GM18520 (cell line): ENCODE data around the gene DNMT3A.

Experiments
- ATAC-seq: cut with Tn5 transposase; IDR thresholded peaks from one replicate; pipeline ENCODE4 v1.9.1; 2021; ENCODE audit not compliant: unreplicated experiment

Gene DNMT3A

DNA sequence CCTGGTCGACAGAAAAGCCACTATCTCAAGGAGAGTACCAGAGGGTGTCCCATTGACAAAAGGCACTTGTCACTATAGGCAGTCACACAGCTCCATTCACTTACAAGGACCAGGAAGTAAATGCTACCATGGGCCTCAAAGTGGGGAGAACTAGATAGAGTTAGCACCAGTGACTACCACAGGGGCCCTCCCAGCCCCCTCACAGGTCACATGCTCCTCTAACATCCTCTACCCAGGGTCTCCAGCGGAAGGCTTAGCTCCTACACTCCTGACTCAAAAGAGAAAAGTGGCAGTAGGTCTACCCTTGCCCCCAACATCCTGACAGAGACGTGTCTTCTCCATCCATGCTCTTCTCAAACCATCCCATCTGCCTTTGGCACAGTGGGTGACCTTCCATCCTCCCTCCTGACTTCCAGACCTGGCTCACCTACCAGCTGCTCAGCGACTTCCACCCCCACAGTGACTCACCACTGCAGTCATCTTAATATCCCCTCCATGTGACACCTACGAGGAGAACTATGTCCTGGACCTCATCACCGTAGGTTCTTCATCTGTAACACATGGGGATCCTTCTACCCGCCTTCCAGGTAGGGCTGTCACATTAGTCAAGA, 5.6 kb upstream of the DNMT3A start:
- ATAC-seq = no peak

DNA sequence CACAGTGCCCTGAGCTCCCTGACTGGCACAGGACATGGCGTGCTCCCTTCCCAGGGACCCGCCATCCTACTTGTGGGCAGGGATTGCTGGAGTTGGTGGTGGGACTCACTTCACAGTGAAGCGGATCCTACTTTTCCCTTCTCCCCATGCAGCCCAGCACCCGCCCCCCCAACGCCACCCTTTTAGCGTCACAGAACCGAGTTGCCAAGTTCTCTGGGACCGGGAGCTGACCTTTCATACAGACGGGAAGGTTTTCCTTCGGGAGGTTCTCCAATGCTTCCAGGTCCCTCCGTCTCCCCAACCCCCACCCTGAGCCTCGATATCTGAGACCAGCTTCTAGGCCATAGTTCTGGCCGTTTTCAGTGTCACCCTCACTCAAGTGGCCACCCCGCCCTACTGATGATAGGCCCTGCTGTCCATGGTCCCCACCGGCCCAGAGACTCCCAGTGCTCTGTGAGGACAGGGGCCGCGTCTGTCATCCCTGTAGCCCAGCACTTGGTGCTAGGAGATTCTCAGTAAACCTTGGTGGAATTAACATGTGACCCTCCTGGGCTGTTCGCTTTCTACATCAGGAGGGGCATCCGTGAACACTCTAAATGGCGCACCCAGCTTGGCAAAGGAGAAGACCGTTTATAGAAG, 1.6 kb upstream of the DNMT3A start:
- no peak for ATAC-seq

- ATAC-seq = peak; percentile 69
Observed at GRCh38 chr2:25342372-25343186, 854 bp upstream of the DNMT3A start.

GRCh38 chr2:25341011-25341727, 556 bp downstream of the DNMT3A start:
- ATAC-seq = peak; percentile 21

- ATAC-seq = no peak
Observed at GRCh38 chr2:25340181-25340921, 1.4 kb downstream of the DNMT3A start.

GRCh38 chr2:25339791-25340180, 1.9 kb downstream of the DNMT3A start:
- no peak for ATAC-seq

GRCh38 chr2:25339211-25339674, 2.5 kb downstream of the DNMT3A start:
- no peak for ATAC-seq

GRCh38 chr2:25338401-25338800, 3.3 kb downstream of the DNMT3A start:
- no peak for ATAC-seq

GRCh38 chr2:25337891-25338290, 3.8 kb downstream of the DNMT3A start:
- ATAC-seq = no peak

DNA sequence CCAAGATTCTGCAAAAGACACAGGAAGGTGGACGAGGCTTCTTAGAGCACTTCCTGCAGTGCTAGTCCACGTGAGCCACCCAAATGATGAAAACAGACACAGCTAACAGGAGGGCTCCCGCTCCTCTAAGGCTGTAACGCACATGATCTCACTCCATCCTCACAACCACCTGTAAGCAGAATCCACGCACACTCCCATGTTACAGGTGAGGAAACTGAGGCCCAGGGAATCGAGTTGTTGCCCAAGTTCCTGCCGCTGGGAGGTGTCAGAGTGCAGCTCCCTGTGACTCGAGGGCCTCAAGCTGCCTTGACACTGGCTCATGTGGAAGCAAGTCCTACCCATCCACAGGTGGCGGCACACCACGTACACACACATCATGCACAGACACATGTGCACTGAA, 4.4 kb downstream of the DNMT3A start:
- no peak for ATAC-seq

- no peak for ATAC-seq
Observed at GRCh38 chr2:25336383-25336841, 5.3 kb downstream of the DNMT3A start.

GRCh38 chr2:25335971-25336370, 5.8 kb downstream of the DNMT3A start:
- ATAC-seq = no peak

DNA sequence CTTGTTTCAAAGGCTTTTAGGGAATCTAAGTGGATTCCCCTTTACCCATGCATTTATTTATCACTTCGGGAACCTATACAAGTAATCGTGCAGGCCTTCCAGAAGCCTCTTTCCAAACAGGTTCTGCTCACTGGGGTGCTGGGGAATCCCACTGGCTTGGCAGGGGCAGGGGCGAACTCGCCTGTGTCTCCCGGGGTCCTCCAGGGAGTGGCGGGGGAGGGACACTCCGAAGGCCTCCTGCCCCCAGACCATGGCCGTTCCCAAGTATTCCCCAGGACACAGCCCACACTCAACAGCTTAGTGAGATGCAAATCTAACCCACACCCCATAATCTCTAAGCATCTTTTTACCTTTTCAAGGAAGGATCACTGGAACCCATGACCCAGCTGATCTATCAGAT, 6.5 kb downstream of the DNMT3A start:
- ATAC-seq = no peak

DNA sequence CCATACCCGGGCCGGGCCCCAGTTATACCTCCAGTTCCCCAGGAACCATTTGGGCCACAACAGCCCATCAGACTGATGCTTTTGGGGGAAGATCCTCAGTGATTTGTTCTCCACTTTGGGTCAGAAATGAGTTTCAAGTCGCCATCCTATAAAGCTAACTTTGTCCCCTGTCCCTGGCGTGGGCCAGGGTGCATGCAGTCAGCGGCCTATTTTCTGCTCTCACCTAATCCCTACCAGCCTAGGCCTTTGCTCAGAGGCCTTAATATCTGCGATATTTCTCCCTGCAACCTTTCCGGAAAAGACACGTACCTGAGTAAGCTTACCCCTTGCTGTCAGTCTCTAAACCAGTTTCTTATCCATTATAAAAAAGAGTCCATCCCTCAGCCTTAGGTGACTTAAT, 7.2 kb downstream of the DNMT3A start:
- no peak for ATAC-seq

DNA sequence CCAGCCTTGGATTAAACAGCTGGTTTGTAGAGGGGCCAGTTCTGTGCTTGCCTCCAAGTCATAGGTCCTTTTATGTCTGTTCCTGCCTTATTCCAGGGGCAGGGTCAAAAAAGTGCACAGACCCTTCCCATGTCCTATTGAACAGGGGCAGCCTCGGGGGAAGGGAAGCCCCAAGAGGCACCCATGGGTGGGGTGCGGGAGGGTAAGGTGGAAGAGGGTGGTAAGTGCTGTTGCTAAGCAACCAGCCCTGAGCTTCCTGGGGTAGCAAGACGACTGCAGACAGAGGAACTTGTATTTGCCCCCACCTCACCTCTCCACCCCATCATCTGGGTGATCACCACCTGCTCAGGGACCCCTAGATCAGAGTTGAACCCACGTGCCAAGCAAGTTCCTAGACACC, 7.7 kb downstream of the DNMT3A start:
- ATAC-seq = no peak

- ATAC-seq = no peak
Observed at GRCh38 chr2:25332571-25332970, 9.2 kb downstream of the DNMT3A start.

DNA sequence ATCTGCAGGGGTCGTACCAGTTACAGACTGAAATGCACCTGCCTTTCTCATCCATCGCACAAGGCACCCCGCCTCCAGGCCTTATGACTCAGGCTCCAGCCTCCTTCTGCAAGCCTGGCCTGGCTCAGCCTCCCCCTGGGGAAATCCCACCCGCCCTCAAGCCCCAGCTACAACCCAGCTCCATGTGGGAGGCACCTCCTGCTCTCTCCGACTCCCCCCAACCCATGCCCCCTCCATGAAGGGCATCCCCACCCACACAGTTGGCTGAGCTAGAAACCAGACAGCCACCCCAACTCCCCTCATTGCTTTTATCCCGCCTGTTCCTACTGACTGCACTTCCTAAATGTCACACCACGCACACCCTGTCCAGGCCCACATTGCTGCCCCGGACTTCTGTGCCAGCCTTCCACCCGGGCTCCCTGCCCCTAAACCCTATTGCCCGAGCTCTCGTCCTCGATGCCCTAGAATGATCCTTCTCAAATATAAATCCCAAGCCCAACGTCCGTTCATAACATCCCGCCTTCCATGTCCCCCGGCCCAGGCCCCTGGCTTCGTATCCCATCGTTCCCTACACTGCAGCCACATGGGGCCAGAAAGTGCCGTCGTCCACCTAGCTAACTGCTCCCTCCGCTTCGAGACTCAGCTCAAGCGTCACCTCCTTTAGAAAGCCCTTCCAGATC, 9.9 kb downstream of the DNMT3A start:
- ATAC-seq = no peak

- no peak for ATAC-seq
Observed at GRCh38 chr2:25330937-25331336, 10.8 kb downstream of the DNMT3A start.

DNA sequence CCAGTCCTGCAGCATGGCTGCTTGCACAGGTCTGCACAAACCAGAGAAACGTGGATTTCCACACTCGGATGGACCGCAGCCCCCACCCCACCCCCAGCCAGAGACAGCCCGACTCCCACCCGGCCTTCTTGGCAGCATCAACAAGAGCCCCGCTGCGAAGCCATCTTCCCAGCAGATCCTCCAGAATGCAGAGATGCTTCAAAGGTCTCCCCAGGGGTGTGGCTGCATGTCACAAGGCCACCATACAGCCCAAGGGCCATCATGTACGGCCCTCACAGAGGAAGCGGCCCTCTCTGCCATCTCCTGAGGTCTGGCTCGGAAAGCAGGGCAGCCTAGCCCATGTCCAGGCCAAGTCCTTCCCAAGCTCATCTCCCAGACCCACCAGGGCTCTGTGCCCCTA, 11.5 kb downstream of the DNMT3A start:
- ATAC-seq = no peak
